Fibroblast of skin of scalp (primary cell): ENCODE data around the gene ADGRG6. TPM values are rescaled to one million over a fixed set of nuclear protein-coding genes. Genes with fewer than 3 reads are reported as not detected.
A peak's percentile ranks its signal among the peaks of the same experiment; 100 is the strongest.
"Not testable (repeated sequence)": the region's sequence is repeated elsewhere in the genome, so short reads cannot be mapped to it uniquely, and the experiment has no call there.

Experiments
- DNase-seq: peaks from one replicate; pipeline ENCODE4 v3.0.0-alpha.2; 2013
- polyA plus RNA-seq, 2 experiments: library from polyadenylated mRNA; unstranded; fragments of 120-200 nt; gene quantifications; one replicate each; pipeline ENCODE4 v1.2.1, GENCODE V29; 2013; ENCODE audit not compliant: insufficient read length in 2 of 2

Gene ADGRG6
- 2.0 TPM for polyA plus RNA-seq (2013, experiment 1 of 2; ENCODE audit: insufficient read length)
- polyA plus RNA-seq (2013, experiment 2 of 2; ENCODE audit: insufficient read length): 2.8 TPM

DNA sequence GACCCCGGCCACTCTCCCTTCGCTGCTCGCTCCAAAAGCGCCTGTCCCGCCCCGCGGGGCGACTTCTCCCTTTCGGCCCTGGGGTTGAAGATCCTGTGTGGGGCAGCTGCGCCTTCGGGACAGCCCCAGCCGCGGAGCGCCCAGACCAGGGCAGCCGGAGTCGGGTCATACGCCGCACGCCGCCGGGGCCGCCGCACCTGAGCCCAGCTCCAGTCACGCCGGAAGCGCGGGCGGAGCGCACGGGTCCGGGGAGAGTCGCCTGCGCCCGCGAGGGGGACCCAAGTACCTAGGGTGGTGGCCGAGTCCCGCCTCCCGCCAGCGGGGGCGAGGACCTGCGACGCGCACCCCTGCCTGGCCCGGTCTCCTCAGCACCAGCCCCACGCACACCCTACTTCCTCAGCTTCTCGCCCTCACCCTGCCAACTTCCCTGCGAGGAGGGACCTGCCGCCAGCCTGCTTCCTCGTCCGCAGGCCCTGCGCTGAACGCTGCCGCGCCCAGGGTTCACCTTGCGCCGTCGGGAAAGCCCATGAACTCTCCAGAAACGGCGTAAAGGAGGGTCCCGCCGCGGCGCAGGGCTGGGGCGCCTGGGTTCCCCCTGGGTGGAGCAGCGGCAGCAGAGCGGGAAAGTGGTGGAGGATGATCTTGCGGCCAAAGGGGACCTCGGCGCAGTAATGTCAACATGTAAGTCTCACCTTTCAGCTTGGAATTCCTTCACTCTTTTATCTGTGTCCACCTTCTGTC is at the start of gene ADGRG6:
Gene ADGRG6 (plus strand): TSS at position 357 of the 741 bp plus-strand sequence. CDS start 323 bp downstream, at position 680.
- DNase-seq: peak; percentile 27

DNA sequence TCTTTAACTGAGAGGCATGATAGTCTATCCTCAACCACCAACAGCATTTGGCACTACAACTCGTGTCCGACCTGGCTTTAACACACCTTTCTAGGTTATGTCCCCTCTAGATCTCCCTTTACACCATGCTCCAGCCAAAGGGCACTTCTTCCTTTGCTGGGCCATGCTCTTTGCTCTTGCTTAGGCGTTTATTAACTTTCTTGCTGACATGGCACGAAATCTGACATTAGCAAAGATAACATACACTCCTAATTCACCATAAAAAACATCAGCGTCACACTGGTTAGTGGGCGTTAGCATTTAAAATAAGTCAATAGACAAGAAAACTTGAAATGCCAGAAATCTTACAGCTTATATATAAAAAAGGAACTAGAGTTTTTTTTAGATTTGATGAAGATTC is 47.3 kb upstream of the ADGRG6 start:
- DNase-seq: no peak

DNA sequence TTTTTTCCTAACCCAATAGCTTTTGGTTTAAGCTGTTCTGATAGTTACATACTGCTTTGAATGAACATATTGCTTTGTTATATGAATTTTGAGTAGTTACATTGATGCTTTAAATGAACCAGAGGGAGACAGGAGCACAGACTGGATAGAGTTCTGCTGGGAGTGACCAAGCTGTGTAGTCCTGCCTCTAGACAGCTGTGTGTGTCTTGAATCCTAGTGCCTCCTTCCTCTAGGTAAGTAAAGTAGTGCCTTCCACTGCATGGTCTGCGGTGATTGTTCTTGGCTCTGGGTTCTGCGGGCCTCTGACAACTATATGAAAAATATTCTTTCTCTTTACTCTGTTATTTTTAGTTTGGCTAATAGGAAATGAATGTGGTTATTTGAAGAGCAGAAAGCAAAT is 46.0 kb upstream of the ADGRG6 start:
- DNase-seq: no peak

- no peak for DNase-seq
Measured at GRCh38 chr6:142258305-142258704, 43.5 kb upstream of the ADGRG6 start.

GRCh38 chr6:142258757-142259156 is 43.0 kb upstream of the ADGRG6 start:
- DNase-seq: no peak

DNA sequence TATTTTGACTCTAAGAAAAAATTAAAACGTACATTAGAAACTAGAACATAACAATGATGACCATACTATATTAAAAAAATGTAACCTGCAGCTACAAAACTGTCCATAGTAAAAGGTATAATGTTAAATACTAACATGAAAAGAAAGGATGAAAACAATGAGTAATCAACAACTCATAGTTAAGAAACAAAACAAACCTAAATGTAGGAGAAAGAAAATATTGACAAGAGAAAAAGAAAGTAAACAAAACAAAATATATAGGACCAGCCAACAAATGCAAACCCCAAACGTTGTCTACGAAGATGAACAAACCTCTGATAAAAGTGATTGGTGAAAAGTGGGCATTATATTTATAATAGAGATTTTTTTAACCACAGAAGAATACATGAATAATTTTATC is 41.1 kb upstream of the ADGRG6 start:
- DNase-seq: no peak

GRCh38 chr6:142262231-142262630 is 39.6 kb upstream of the ADGRG6 start:
- DNase-seq: no peak

DNA sequence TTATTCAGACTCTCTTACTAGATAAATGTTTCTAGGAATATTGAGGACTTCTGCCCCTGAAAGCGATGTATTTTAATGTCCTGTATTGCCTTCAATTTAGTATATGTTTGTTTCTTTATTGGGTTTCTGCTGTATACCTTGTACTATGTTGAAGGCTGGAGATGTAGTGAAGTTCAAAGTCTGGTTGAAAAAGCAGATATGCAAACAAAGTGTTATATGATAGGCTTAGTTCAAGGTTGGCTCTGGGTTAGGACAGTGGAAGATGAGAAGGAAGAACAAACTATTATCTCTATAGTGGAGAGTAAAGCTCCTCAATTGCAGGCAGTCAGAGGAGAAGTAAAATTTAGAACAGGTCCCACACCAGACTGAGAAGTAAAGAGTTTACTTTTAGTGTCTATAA is 36.3 kb upstream of the ADGRG6 start:
- no peak for DNase-seq

GRCh38 chr6:142266060-142266459 is 35.7 kb upstream of the ADGRG6 start:
- no peak for DNase-seq

GRCh38 chr6:142271476-142271875 is 30.3 kb upstream of the ADGRG6 start:
- DNase-seq: no peak

- no peak for DNase-seq
Measured at GRCh38 chr6:142274656-142275055, 27.2 kb upstream of the ADGRG6 start.

GRCh38 chr6:142275236-142276006 is 26.4 kb upstream of the ADGRG6 start:
- DNase-seq: no peak

DNA sequence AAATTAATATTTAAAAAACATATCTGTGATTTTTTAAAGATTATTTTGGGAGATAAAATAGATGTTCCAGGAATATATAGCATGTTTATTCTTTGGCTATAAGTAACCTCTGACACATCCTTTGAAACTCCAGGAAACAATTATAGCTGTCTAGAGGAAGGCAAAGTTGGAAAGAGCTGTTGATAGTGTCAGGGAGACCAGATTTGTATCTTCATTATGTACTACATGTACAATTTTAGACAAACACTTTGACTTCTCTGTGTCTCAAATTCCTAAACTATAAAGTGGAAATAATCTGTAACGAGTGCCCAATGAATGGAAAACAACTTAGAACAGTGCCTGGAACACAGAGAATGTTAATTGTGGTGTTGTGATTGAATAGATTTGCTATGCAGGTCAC is 25.6 kb upstream of the ADGRG6 start:
- no peak for DNase-seq

DNA sequence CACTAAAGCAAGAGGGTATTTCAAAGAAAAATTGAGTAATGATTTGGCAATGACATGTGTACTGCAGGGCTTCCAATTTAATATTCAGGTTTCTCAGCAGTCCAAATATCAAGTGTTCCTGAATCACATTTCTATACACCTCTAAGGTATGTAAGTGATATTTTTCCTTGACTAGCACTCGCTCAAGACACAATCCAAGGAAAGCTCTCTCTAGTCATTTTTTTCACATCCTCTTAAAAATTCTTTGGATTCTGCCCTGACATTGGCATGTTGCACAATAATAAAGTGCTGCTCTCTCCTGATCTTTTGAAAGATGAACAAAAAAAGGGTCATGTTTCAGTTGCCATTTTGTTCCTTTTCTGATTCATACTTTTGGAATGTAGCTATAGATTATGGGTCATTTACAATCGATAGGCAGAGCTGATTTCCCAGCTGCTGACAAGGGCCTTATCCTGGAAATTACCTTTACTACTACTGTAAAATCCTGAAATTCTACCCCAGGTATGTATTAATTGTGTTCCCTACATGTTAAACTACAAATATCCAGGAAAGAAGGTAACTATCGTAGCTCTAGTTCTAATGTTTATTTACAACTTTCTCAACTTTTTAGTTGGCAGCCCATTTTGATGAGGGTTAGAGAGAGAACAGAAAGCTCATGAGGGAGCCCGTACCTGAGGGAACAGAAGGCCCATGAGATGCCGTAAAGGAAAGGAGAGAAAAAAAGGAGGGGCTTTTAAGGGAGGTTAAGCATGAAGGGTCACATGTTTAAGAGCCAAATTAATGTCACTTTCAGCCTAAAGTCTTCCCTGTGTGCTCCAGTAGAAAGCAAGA is 22.2 kb upstream of the ADGRG6 start:
- DNase-seq: peak; percentile 33

DNA sequence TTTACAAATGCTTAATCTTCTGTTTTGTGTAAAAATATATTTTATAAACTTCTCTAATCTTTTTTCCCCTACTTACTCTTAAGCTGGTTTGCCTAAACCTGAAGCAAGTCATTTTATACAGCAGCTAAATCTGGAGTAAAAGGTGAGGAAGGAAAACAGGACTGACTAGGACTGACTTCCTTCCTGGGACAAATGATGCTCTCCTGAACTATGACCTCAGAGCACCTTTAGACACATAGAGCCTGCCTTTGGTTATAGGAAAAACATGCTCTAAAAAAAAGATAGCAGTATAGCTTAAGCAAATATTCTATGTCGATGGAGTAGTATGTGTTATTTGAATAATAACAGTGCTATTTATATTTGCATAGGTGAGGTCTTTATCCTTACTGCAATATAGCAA is 21.5 kb upstream of the ADGRG6 start:
- no peak for DNase-seq

DNA sequence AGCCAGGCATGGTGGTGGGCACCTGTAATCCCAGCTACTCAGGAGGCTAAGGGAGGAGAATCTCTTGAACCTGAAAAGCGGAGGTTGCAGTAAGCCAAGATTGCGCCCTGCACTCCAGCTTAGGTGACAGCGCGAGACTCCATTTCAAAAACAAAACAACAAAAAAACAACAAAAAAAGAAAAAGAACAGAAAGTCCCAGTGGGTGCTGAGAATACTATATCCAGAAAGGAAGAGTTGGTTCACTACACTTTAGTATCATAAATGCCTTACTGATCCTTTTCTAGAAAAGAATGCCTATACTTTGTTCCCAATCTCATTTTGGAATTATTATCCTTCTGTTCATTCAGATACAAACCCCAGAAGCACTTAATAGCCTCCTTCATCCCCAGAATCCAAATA is 20.9 kb upstream of the ADGRG6 start:
- no peak for DNase-seq

DNA sequence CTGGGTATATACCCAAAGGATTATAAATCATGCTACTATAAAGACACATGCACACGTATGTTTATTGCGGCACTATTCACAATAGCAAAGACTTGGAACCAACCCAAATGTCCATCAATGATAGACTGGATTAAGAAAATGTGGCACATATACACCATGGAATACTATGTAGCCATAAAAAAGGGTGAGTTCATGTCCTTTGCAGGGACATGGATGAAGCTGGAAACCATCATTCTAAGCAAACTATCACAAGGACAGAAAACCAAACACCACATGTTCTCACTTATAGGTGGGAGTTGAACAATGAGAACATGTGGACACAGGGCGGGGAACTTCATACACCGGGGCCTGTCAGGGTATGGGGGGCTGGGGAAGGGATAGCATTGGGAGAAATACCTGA is 18.7 kb upstream of the ADGRG6 start:
- DNase-seq: not testable (repeated sequence)

GRCh38 chr6:142284419-142284818 is 17.4 kb upstream of the ADGRG6 start:
- DNase-seq: no peak

- DNase-seq: no peak
Measured at GRCh38 chr6:142285235-142286087, 16.3 kb upstream of the ADGRG6 start.

DNA sequence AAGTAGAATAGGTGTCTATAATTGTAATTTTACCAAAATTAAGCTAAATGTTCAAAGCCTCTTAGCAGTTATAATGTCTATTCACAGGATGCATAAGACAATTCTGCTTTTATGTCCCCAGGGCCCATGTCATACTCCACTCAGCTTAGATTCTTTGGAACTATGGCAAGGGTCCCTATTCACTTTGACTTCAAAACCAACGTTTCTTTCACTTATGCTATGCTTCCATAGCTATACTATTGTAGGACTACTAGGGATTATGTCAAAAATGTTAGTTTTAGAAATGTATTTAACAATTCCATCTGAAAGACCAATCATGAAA is 15.8 kb upstream of the ADGRG6 start:
- DNase-seq: no peak

- DNase-seq: no peak
Measured at GRCh38 chr6:142289687-142290086, 12.1 kb upstream of the ADGRG6 start.

GRCh38 chr6:142290851-142291250 is 11.0 kb upstream of the ADGRG6 start:
- DNase-seq: no peak
